Activated CD8-positive, alpha-beta memory T cell treated with anti-CD3 and anti-CD28 coated beads, Interleukin-2, amount 10 ng/mL, durations not matched to agents 7 days and 5 days (primary cell): ENCODE data around the gene SNRK. TPM values are rescaled to one million over a fixed set of nuclear protein-coding genes. Genes with fewer than 3 reads are reported as not detected.

Experiments used
- ATAC-seq: fragments of 150-1000 bp; cut with Tn5 transposase; one replicate; pipeline ENCODE4 v1.10.0; 2021; ENCODE audit warnings: moderate library complexity
- CTCF ChIA-PET: fragments of 350-600 bp; sonication (Branson Sonifier 250); formaldehyde crosslinking; loops from one replicate; lab custom pipeline; 2021; ENCODE audit warnings: antibody characterized with exemption; lab: Charles Lee
- DNase-seq: peaks from one replicate; pipeline ENCODE4 v3.0.0-alpha.2; 2020
- H3K27ac Mint-ChIP-seq: one replicate; pipeline ENCODE4 v1.8.0; 2021; ENCODE audit warnings: mild to moderate bottlenecking, mixed read lengths
- H3K27me3 Mint-ChIP-seq: one replicate; pipeline ENCODE4 v1.8.0; 2021; ENCODE audit warnings: mixed read lengths
- H3K36me3 Mint-ChIP-seq: one replicate; pipeline ENCODE4 v1.8.0; 2021; ENCODE audit warnings: mild to moderate bottlenecking, mixed read lengths
- H3K4me1 Mint-ChIP-seq: one replicate; pipeline ENCODE4 v1.8.0; 2021; ENCODE audit warnings: mixed read lengths
- H3K4me3 Mint-ChIP-seq: one replicate; pipeline ENCODE4 v1.8.0; 2021; ENCODE audit warnings: mild to moderate bottlenecking, moderate library complexity, mixed read lengths
- H3K9me3 Mint-ChIP-seq: one replicate; pipeline ENCODE4 v1.8.0; 2022; ENCODE audit warnings: low read depth, mixed read lengths
- total RNA-seq, 2 experiments: library from RNA; stranded (reverse); gene quantifications; one replicate each; pipeline ENCODE4 v1.2.3, GENCODE V29; 2021

The SNRK gene
- total RNA-seq, 2 experiments from 2014 or later, result 47.7 to 57.2 TPM

GRCh38 chr3:43256714-43257461 lies 29.5 kb upstream of the SNRK start:
- Mint-ChIP-seq H3K27me3 (no peaks in the 10 kb centered on the region), H3K4me1 (peaks cover 8% of the 10 kb centered on the region), H3K4me3 (no peak overlapping the region), H3K36me3 (no peaks in the 10 kb centered on the region), H3K9me3 (no peaks in the 10 kb centered on the region), H3K27ac (no peak overlapping the region)
- CTCF ChIA-PET, result interaction anchor here (0.9 kb wide), 1 partner anchor 28 kb away, joined by 3 read pairs; no protein-coding TSS in a partner anchor
- ATAC-seq (no peak), DNase-seq (no peak)

DNA sequence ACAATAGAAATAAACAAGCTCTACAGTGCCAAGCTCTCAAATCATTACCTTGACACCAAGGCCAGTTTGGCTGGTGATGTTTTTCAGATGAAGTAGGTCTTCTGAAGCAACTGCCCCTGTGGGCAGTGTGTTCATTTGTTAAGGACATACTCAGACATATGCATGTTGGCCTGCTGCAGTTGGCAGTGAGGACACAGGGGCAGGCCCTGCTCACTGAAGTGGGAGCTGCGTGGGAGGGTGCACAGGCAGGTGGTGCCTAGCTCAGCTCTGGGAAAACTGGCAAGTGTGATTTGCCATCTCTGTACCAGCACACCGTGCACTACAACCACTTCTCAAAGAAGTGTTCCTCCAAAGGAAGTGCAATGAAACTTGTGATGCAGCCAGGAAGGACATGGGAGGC lies 28.5 kb upstream of the SNRK start:
- DNase-seq (no peak), ATAC-seq (no peak)
- Mint-ChIP-seq H3K4me1 (peaks cover 10% of the 10 kb centered on the region), H3K27ac (no peak overlapping the region), H3K27me3 (no peaks in the 10 kb centered on the region), H3K36me3 (no peaks in the 10 kb centered on the region), H3K4me3 (no peak overlapping the region), H3K9me3 (no peaks in the 10 kb centered on the region)
- CTCF ChIA-PET, result no interaction called here

DNA sequence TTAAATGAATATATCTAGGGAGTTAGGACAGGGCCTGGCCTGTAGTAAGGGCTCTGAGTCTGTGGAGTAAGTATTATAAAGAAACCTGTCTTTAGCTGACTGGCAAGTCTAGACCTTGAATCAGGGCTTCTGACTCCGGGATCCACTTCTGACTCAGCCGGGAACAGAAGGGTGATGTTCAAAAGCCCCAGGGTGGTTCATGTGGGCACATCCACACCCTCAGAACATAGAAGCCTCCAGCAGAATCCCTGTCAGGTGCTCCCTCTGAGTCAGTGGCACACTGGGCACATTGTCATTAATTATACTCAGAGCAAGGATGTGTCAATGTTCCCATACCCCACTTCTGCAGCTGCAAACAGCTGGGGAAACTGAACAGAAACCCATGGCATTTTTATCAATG lies 26.7 kb upstream of the SNRK start:
- Mint-ChIP-seq H3K27ac (no peak overlapping the region), H3K36me3 (no peaks in the 10 kb centered on the region), H3K4me1 (peaks cover 10% of the 10 kb centered on the region), H3K9me3 (no peaks in the 10 kb centered on the region), H3K4me3 (no peak overlapping the region), H3K27me3 (no peaks in the 10 kb centered on the region)
- DNase-seq, result no peak
- no peak for ATAC-seq
- CTCF ChIA-PET, result no interaction called here

- H3K9me3 Mint-ChIP-seq, result no peaks in the 10 kb centered on the region
- CTCF ChIA-PET, result no interaction called here
- no peak overlapping the region for H3K27ac Mint-ChIP-seq
These were observed 25.9 kb upstream of the SNRK start for GRCh38 chr3:43260412-43260811.

DNA sequence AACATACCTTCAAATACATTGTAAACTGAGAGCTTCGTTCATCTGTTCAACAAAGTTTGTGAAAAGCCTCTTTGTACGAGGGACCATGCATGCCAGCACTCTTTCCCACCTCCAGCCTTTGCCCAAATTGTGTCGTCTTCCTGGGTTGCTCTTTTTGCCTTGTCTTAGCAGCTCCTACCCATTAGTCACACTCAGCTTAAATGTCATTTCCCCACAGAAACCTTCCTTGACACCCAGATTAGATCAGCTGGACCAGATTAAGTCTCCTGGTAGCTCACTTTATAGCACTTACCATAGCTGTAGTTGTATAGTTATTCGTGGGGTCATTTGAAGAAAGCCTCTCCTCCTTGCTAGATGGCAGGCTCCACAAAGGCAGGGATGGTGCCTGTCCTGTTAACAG lies 24.1 kb upstream of the SNRK start:
- CTCF ChIA-PET, result no interaction called here
- H3K36me3 Mint-ChIP-seq, result no peaks in the 10 kb centered on the region
- H3K27ac Mint-ChIP-seq, result no peak overlapping the region
- H3K9me3 Mint-ChIP-seq, result no peaks in the 10 kb centered on the region
- DNase-seq (no peak), ATAC-seq (no peak)
- no peak overlapping the region for H3K4me3 Mint-ChIP-seq
- H3K4me1 Mint-ChIP-seq, result peaks cover 4% of the 10 kb centered on the region
- H3K27me3 Mint-ChIP-seq, result no peaks in the 10 kb centered on the region

More at GRCh38 chr3:43260412-43260811, 25.9 kb upstream of the SNRK start:
- no peak for DNase-seq
- ATAC-seq, result no peak
- H3K27me3 Mint-ChIP-seq, result no peaks in the 10 kb centered on the region
- no peak overlapping the region for H3K4me3 Mint-ChIP-seq
- peaks cover 10% of the 10 kb centered on the region for H3K4me1 Mint-ChIP-seq
- no peaks in the 10 kb centered on the region for H3K36me3 Mint-ChIP-seq

DNA sequence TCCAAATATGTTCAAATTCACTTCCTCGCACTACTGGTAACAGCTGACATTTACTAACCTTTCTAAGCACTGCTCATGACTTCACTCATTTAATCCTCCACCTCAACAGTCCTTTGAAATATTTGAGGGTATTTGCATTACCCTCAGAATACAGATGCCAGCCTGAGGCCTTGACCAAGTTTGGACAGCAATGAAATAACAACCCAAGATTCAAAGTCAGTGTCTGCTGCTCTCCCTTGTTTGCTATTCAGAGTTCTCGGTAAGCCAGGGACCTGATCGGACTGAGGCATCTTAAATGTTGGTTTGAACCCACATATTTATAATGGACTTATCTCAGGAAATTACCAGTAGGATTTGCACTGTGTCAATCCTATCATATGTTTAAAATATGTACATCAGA lies 19.9 kb upstream of the SNRK start:
- peaks cover 2% of the 10 kb centered on the region for H3K4me1 Mint-ChIP-seq
- peaks cover 2% of the 10 kb centered on the region for H3K9me3 Mint-ChIP-seq
- no peak for DNase-seq
- no peak for ATAC-seq
- H3K27ac Mint-ChIP-seq, result no peak overlapping the region
- H3K27me3 Mint-ChIP-seq, result no peaks in the 10 kb centered on the region
- CTCF ChIA-PET, result no interaction called here
- H3K36me3 Mint-ChIP-seq, result peaks cover 2% of the 10 kb centered on the region
- H3K4me3 Mint-ChIP-seq, result no peak overlapping the region

DNA sequence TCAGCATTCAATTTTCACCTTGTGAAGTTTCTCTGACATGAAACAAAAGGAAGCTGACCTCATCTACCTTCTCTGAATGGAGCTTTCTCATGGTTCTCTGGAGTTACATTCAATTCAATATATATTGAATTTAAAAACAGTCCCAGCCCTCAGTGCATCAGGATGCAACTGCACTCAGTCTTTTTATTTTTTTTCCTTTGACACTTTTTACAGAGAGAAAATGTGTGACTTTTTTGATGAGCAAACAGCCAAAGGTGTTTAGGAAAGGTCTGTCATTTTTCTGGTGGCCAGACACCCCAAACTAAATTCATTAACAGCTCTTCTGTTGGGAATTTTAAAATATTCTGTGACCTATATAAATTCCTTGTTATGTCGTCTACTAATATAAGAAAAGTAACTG lies 19.3 kb upstream of the SNRK start:
- H3K27me3 Mint-ChIP-seq, result no peaks in the 10 kb centered on the region
- peaks cover 2% of the 10 kb centered on the region for H3K36me3 Mint-ChIP-seq
- peaks cover 2% of the 10 kb centered on the region for H3K4me1 Mint-ChIP-seq
- H3K27ac Mint-ChIP-seq, result no peak overlapping the region
- H3K4me3 Mint-ChIP-seq, result no peak overlapping the region
- DNase-seq (no peak), ATAC-seq (no peak)
- peaks cover 2% of the 10 kb centered on the region for H3K9me3 Mint-ChIP-seq
- CTCF ChIA-PET, result no interaction called here

DNA sequence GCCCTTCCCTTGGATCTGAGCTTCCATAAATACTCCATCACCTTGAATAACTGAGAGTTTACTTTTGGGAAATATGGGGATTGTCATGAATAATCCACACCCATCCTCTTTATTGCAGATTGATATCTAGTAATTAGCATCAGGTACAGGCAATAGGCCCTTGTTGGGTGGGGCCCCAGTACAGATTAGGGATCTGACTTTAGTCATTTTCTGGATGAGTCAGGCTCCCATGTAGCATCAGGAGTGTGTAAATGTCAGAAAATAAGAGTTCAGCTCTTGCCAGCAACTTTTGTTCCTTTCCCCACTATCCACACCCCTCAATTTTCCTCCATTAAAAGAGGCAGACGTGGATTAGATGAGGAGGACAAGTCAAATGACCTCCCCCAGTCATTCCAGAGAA lies 17.7 kb upstream of the SNRK start:
- Mint-ChIP-seq H3K36me3 (peaks cover 2% of the 10 kb centered on the region), H3K4me3 (no peak overlapping the region), H3K9me3 (peaks cover 2% of the 10 kb centered on the region), H3K27ac (no peak overlapping the region), H3K27me3 (no peaks in the 10 kb centered on the region), H3K4me1 (no peaks in the 10 kb centered on the region)
- CTCF ChIA-PET, result interaction anchor here (0.7 kb wide), 1 partner anchor 40 kb away, joined by 3 read pairs; no protein-coding TSS in a partner anchor
- no peak for ATAC-seq
- no peak for DNase-seq

GRCh38 chr3:43270078-43270477 lies 16.3 kb upstream of the SNRK start:
- H3K27ac Mint-ChIP-seq, result no peak overlapping the region
- ATAC-seq (no peak), DNase-seq (no peak)
- peaks cover 4% of the 10 kb centered on the region for H3K36me3 Mint-ChIP-seq
- no peaks in the 10 kb centered on the region for H3K27me3 Mint-ChIP-seq
- no peak overlapping the region for H3K4me3 Mint-ChIP-seq
- H3K4me1 Mint-ChIP-seq, result no peaks in the 10 kb centered on the region
- CTCF ChIA-PET, result no interaction called here
- H3K9me3 Mint-ChIP-seq, result peaks cover 2% of the 10 kb centered on the region

DNA sequence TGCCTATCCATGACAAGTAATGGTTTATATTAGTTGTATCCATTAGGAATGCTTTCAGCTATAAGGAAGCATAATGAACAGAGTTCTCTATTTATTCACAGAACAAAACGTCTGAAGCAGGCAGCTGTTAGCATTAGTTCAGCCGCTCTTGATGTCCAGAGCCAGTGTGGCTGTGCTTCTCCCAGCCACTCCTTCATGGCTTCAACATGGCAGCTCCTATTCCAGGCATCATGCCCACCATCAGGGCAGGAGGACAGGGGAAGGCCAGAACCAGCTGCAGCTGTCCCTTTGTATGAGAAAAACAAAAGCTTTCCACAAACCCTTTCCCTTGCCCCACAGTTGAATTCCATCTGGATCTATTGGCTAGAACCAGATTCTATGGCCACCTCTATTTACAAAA lies 12.9 kb upstream of the SNRK start:
- CTCF ChIA-PET, result no interaction called here
- Mint-ChIP-seq H3K4me3 (no peak overlapping the region), H3K9me3 (peaks cover 2% of the 10 kb centered on the region), H3K4me1 (peaks cover 3% of the 10 kb centered on the region), H3K27ac (no peak overlapping the region), H3K36me3 (peaks cover 4% of the 10 kb centered on the region), H3K27me3 (no peaks in the 10 kb centered on the region)
- DNase-seq (no peak), ATAC-seq (no peak)

DNA sequence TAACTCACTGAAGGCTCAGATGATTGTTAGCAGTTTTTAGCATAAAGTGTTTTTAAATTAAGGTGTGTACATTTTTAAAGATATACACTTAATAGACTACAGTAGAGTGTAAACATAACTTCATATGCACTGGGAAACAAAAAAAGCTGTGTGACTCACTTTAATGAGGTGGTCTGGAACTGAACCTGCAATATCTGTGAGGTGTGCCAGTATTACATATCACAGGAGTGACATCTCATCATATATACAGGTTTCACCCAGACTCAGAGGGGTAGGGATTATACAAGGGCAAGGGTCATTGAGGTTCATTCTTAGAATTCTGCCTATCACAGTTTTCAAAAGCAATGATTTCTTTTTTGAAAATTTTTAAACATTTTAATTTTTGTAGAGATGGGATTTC lies 7.3 kb upstream of the SNRK start:
- Mint-ChIP-seq H3K9me3 (no peaks in the 10 kb centered on the region), H3K27me3 (no peaks in the 10 kb centered on the region), H3K27ac (no peak overlapping the region), H3K36me3 (peaks cover 1% of the 10 kb centered on the region), H3K4me1 (peaks cover 6% of the 10 kb centered on the region), H3K4me3 (no peak overlapping the region)
- ATAC-seq (no peak), DNase-seq (no peak)
- CTCF ChIA-PET, result interaction anchor here (1.5 kb wide), 1 partner anchor 33 kb away, joined by 3 read pairs; no protein-coding TSS in a partner anchor

- Mint-ChIP-seq H3K27ac (no peak overlapping the region), H3K4me3 (no peak overlapping the region), H3K27me3 (peaks cover 2% of the 10 kb centered on the region), H3K4me1 (peaks cover 6% of the 10 kb centered on the region), H3K9me3 (no peaks in the 10 kb centered on the region), H3K36me3 (no peaks in the 10 kb centered on the region)
- ATAC-seq, result no peak
- no peak for DNase-seq
- CTCF ChIA-PET, result interaction anchor here (1.5 kb wide), 1 partner anchor 33 kb away, joined by 3 read pairs; no protein-coding TSS in a partner anchor
These were observed 6.8 kb upstream of the SNRK start for GRCh38 chr3:43279532-43279931.

DNA sequence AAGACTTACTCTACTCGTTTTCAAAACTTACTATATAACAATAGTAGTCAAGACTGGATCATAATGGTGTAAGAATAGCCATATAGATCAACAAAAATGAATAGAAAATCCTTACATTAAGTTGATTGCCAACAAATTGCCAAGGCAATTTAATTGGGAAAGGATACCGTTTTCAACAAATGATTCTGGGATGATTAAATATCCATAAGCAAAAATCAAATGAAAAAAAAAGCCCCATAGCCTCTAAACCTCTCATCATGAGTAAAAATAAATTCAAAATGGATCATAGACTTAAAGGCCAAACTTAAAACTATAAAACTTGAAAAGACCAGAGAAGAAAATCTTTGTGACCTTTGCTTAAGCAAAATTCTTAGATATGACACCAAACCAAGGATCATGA lies 5.3 kb upstream of the SNRK start:
- H3K4me1 Mint-ChIP-seq, result peaks cover 12% of the 10 kb centered on the region
- CTCF ChIA-PET, result no interaction called here
- no peaks in the 10 kb centered on the region for H3K36me3 Mint-ChIP-seq
- no peak overlapping the region for H3K4me3 Mint-ChIP-seq
- H3K27ac Mint-ChIP-seq, result no peak overlapping the region
- H3K27me3 Mint-ChIP-seq, result peaks cover 2% of the 10 kb centered on the region
- DNase-seq, result no peak
- H3K9me3 Mint-ChIP-seq, result no peaks in the 10 kb centered on the region
- ATAC-seq, result no peak

GRCh38 chr3:43284171-43284570 lies 2.2 kb upstream of the SNRK start:
- Mint-ChIP-seq H3K9me3 (no peaks in the 10 kb centered on the region), H3K36me3 (peaks cover 9% of the 10 kb centered on the region), H3K27ac (no peak overlapping the region), H3K4me3 (no peak overlapping the region), H3K4me1 (peaks cover 17% of the 10 kb centered on the region), H3K27me3 (peaks cover 2% of the 10 kb centered on the region)
- DNase-seq (no peak), ATAC-seq (no peak)
- CTCF ChIA-PET, result interaction anchor here (0.9 to 3.3 kb wide), 5 partner anchors 36 to 122 kb away, joined by 3 to 23 read pairs (median 3); no protein-coding TSS in a partner anchor
